Bronchial epithelial cell (primary cell): Measurements from ENCODE around the gene FAT2. TPM values are rescaled to one million over a fixed set of nuclear protein-coding genes. Genes with fewer than 3 reads are reported as not detected.

Experiments used
- DNase-seq: peaks from one replicate; pipeline ENCODE4 v3.0.0-alpha.2; 2010; ENCODE audit warnings: low read depth
- FAIRE-seq: peaks from 2 replicates; lab custom pipeline; 2011; peaks lifted over from hg19 to GRCh38; lab: Jason Lieb, UNC
- H3K27me3 ChIP-seq: 2 replicates; pipeline ENCODE4 v1.5.1; 2011; ENCODE audit warnings: low read length; ENCODE audit not compliant: control insufficient read depth, insufficient read depth
- H3K36me3 ChIP-seq: 2 replicates; pipeline ENCODE4 v1.5.1; 2011; ENCODE audit warnings: low read length; ENCODE audit not compliant: control insufficient read depth, insufficient read depth
- H3K4me3 ChIP-seq: 2 replicates; pipeline ENCODE4 v1.5.1; 2011; ENCODE audit warnings: mild to moderate bottlenecking, low read depth, low read length, control low read depth
- CTCF ChIP-seq: IDR thresholded peaks from 2 replicates; pipeline ENCODE4 v1.5.1; 2011; ENCODE audit warnings: mild to moderate bottlenecking, moderate library complexity, low read length, control low read depth, inconsistent platforms; ENCODE audit not compliant: insufficient read depth, severe bottlenecking
- total RNA-seq: library from RNA; depleted of rRNA; stranded (reverse); fragments of >200 nt; gene quantifications from 2 replicates; pipeline ENCODE4 v1.2.1, GENCODE V29; 2014

The FAT2 gene
- total RNA-seq, 1 donor from 2014 or later, result 34.2 TPM

- DNase-seq, result no peak
- Histone ChIP-seq H3K4me3 (no peak overlapping the region), H3K27me3 (no peaks in the 10 kb centered on the region), H3K36me3 (no peaks in the 10 kb centered on the region)
- no peak for TF ChIP-seq CTCF
- FAIRE-seq, result no peak
Observed at GRCh38 chr5:151625285-151625684, 34.2 kb upstream of the FAT2 start.

GRCh38 chr5:151624476-151624875 is 33.3 kb upstream of the FAT2 start:
- H3K4me3 ChIP-seq, result no peak overlapping the region
- no peak for TF ChIP-seq CTCF
- DNase-seq (no peak), FAIRE-seq (no peak)
- H3K36me3 ChIP-seq, result no peaks in the 10 kb centered on the region
- H3K27me3 ChIP-seq, result no peaks in the 10 kb centered on the region

- DNase-seq (peak; percentile 64), FAIRE-seq (peak; percentile 55)
- Histone ChIP-seq H3K27me3 (no peaks in the 10 kb centered on the region), H3K4me3 (no peak overlapping the region), H3K36me3 (no peaks in the 10 kb centered on the region)
- TF ChIP-seq CTCF, result no peak
Observed at GRCh38 chr5:151622367-151623088, 31.4 kb upstream of the FAT2 start.

- H3K4me3 ChIP-seq, result no peak overlapping the region
- FAIRE-seq, result peak; percentile 81
- DNase-seq, result peak; percentile 68
- no peaks in the 10 kb centered on the region for H3K36me3 ChIP-seq
- no peaks in the 10 kb centered on the region for H3K27me3 ChIP-seq
- no peak for TF ChIP-seq CTCF
Observed at GRCh38 chr5:151620461-151620840, 29.3 kb upstream of the FAT2 start.

- DNase-seq (peak; percentile 98), FAIRE-seq (peak; percentile 94)
- no peak overlapping the region for H3K4me3 ChIP-seq
- H3K36me3 ChIP-seq, result no peaks in the 10 kb centered on the region
- no peak for TF ChIP-seq CTCF
- no peaks in the 10 kb centered on the region for H3K27me3 ChIP-seq
Observed at GRCh38 chr5:151619812-151620460, 28.8 kb upstream of the FAT2 start.
